ENCODE results near the gene GABRB1.
"Not testable (repeated sequence)": the region's sequence is repeated elsewhere in the genome, so short reads cannot be mapped to it uniquely, and the experiment has no call there.

GABRB1 gene

GRCh38 chr4:47215759-47216158 lies 184.4 kb downstream of the GABRB1 start:
- no peak for DNase-seq

GRCh38 chr4:47217291-47217690 lies 185.9 kb downstream of the GABRB1 start:
- DNase-seq: no peak

DNA sequence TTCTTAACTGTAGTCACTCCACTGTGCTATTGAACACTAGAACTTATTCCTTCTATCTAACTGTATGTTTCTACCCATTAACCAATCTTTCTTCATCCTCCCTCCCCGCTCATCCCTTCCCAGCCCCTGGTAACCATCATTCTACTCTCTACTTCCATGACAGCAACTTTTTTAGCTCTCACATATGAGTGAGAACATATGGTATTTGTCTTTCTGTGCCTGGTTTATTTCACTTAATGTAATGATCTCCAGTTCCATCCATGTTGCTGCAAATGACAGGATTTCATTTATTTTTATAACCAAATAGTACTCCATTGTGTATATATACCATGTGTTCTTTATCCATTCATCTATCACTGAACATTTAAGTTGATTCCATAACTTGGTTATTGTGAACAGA lies 186.5 kb downstream of the GABRB1 start:
- DNase-seq: no peak

DNA sequence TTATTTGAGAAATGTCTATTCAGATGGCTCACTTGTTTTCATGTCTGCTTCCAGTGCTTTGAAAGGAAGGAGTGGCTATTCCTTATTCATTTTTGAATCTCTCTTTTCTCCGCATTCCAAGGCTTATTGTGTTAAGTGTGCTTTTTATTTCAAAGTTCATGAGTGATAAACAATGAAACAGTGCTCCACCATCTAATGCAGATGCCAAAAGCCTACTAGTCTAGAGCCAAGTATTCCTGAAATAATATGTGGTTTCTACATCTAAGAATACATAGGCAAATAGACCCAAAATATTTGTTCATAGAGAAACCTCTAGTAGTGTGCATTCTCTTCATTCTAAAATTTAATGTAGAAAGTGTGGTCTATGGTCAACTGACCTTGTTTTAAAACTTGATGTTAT lies 187.3 kb downstream of the GABRB1 start:
- no peak for DNase-seq

DNA sequence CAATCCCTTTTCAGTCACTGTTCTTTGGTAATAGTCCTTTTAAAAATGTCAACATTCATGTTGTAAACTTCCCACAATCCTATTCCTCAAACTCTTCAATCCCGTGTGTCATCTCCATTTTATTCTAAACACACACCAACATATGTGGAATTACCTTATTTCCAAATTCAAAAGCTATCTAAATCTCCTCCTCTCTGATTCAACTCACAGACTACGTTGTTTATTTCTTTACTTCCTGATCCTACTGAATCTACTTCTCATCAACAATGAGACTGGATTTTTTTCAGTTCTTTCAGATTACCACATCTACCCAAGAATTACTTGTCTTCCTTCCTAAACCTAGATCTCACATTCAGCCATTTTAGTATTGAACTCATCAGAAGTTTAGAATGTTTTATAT lies 188.2 kb downstream of the GABRB1 start:
- no peak for DNase-seq

DNA sequence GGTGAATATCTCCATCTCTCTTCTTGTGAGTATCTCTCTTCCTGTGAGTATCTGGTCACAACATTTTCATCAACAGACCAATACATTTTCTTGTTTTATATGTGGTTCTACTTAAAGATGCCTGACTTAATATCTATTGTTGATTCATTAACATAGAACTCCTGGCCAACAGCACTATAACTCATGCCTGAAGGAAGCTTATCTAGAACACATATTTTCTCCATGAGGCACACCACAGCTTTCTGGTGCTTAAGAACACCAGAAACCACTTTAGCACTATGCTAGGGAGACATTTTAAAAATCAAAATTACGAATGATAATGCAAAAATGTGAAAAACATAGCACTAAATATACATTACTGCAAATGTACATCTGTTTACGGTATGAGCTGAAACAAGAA lies 190.4 kb downstream of the GABRB1 start:
- no peak for DNase-seq

DNA sequence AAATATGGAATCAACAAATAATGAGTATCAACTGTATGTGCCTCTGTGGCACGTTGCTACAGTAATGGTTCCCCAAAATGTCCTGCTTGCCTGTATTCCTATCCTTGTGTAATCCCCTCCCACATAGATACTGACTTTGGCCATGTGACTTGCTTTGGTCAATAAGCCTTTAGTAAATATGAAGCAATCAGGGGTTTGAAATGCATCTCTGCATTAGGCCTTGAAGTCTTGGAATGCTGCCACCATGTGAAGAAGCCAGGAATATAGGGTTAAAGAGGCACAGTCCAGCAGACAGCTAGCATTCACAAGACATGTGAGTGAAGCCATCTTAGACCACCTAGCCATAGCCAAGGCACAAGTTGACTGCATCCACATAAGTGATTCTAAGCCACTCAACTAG lies 190.9 kb downstream of the GABRB1 start:
- no peak for DNase-seq

- no peak for DNase-seq
These were observed 193.0 kb downstream of the GABRB1 start for GRCh38 chr4:47224361-47224760.

DNA sequence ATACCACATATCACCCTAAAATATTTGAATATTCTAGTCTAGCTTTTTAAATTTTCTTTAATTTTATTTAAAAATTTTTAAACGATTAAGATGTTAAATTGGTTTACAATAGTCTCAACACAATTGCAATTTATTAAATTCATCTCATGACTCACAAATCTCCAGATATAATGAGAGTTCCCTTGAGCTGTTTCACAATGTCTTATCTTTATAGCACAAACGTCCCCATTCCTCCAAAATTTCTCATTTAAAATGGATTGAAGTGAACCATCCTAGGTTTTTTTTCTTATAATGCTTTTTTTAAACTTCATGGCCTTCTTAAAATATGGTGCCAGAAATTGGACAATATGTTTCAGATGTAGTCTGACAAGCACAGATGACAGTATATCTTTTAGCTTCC lies 204.4 kb downstream of the GABRB1 start:
- no peak for DNase-seq

GRCh38 chr4:47238667-47239066 lies 207.3 kb downstream of the GABRB1 start:
- no peak for DNase-seq

DNA sequence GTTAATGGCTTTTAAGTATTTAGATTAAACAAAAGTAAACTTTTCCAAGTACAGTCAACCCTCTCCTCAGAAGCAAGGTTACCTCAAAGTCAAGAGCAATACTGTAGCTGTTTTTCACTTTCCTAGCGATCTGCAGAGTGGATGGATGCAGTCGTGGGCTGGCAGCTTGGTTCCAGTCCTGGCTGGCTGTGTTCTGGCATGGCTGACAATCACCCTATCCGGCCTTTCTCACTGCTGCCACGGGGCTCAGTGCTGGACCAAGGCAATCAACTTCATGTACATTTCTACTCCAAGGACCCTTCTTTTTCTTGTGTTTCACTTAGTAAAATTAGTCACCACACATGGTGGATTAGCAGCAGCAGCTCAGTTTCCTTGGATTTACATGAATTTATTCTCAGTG lies 208.3 kb downstream of the GABRB1 start:
- DNase-seq: no peak

GRCh38 chr4:47251348-47252135 lies 220.2 kb downstream of the GABRB1 start:
- DNase-seq: no peak

DNA sequence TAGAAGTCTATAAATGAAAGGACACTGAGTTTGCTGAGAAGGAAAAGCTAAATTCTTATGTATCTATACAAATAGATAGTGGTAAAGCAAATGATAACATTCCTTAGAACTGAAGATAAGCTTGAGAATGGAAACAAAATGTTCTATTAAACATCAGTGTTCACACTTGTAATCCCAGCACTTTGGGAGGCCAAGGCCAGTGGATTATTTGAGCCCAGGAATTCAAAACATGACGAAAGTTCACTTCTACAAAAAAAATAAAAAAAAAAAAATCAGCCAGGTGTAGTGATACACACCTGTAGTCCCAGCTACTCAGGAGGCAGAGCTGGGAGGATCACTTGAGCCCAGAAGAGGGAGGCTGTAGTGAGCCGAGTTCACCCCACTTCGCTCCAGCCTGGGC lies 232.4 kb downstream of the GABRB1 start:
- no peak for DNase-seq

DNA sequence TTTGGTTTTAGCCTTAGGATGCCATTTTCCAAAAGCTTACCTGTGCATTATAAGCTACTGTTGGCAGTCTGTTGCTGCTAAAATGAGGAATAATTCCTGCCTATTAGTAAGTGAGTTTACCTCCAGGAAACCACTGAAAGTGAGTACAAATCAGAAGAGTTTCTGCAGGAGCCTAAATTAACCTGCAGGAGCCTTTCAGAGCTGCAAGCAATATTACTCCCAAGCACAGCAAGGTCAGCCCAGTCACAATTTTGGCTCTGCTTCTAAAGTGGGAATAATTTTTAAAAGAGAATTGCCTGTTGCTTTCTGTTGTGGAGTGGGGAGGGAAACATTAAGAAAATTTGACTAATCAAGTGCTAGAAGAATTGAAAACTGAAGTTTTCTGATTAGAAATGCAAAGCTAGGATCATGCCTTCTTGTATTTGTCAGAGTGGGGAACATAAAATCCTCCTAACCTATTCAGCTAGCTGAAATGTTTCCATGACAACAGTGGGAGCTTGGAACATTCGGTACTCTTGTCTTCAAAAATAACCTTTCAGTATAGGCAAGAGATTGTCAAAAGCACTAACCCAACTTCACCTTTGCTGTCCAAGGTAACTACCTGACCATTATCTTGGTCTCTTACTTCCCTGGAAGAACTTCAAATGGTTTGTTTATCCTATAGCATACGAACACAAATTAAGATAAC lies 239.0 kb downstream of the GABRB1 start:
- no peak for DNase-seq

GRCh38 chr4:47271291-47271690 lies 239.9 kb downstream of the GABRB1 start:
- DNase-seq: no peak

DNA sequence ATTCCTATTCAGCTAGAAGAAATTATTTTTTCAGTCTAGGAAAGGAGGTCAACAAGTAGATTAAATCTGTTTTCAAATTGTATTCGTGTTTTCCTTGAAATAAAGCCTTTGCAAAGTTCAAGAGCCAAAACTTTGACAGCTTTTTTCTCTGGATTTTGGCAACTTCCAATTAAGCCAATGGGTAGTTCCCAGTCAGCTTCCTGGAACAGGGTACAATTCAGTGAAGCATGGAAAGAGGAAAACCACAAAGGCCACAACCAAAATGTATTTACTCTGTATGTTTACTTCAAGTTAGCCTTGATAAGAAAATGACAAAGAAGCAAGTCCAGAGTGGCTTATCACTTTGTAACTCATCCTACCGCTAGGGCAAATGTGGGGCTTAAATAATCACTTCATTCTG lies 243.5 kb downstream of the GABRB1 start:
- no peak for DNase-seq

DNA sequence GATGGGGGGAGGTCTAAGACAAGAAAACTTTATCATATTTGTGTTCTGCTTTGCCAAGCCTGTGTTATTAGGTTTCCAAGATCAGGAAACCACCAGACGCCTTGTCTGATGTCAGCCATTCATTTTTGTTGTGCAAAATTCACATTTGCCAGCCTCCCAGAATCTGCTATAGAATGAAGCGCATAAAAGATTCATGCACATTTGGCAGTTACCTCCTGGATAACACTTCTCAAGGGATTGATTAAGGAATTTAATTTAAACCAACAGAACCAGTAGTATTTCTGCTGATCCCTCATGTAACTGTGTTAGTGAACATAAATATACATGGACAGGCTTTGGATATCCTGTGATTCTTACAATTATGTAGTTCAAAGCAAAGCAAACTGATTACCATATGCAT lies 244.2 kb downstream of the GABRB1 start:
- DNase-seq: no peak

- DNase-seq: no peak
These were observed 247.3 kb downstream of the GABRB1 start for GRCh38 chr4:47278631-47279030.

GRCh38 chr4:47287735-47288134 lies 256.4 kb downstream of the GABRB1 start:
- no peak for DNase-seq

DNA sequence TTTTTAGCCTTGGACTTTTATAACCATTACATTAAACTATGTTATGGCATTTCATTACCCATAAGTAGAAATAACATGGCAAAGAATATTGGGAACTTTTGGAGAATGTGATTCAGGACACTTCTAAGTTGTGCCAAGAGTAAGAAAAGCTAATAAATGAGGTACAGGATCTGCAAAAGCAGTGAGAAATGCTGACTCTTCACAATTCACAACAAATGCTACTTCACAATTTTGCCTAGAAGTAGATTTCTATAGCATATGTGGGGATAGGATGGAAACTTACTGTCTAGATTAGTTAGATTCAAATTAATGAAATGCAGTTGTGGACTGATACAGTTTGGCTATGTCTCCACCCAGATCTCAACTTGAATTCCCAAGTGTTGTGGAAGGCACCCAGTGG lies 258.4 kb downstream of the GABRB1 start:
- no peak for DNase-seq

GRCh38 chr4:47290873-47291272 lies 259.5 kb downstream of the GABRB1 start:
- DNase-seq: not testable (repeated sequence)

DNA sequence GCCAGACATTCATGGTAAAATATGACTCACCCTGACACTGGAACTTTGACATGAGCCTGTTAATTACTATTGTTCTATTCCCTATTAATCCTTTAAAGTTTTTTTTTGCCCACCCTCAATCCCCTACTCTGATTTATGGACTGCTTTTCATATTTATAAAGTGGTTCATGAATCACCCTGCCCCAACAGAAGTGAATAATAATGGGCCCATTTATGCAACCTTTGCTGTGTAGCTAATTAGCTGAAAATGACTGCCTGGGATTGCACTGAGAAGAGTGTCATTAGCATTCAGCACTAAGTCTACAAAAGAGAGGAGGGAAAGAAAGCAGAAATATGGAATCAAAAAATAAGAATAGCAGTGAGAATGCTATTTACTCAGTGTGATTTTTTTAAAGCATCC lies 277.8 kb downstream of the GABRB1 start:
- DNase-seq: no peak

DNA sequence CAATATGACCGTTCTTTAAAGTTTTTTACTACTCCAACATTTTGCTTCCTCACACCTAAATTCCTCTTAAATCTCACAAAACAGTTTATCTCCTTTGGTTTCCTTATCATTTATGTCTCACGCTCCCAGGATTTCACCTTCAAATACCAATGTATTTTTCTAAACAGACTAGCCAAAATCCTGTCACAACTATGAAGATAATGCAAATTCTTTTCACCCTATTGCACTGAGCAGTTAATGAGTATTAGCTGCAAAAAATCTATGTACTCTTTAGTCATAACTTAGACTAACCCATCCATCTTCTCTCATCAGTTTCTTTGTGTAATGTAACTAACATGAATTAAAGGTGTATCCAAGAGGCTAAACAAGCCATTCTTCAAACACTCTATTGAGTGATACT lies 280.8 kb downstream of the GABRB1 start:
- DNase-seq: no peak

DNA sequence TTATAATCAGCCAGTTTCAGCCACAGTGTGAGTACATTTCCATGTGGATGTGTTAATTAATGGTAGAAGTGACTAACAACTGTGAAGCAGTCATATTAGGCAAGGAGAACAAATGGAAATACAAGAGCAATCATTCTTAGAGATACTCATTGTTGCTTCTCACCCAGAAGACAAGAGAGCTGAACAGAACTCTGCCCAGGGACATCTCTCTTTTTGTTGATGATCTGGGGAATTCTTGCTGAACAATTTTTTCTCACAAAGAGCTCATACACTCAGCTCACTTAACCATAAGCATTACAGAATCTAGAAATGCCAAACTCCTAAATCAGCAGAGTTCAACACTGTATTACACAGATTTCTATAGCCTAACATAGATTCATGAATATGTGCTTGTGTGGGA lies 282.0 kb downstream of the GABRB1 start:
- no peak for DNase-seq

DNA sequence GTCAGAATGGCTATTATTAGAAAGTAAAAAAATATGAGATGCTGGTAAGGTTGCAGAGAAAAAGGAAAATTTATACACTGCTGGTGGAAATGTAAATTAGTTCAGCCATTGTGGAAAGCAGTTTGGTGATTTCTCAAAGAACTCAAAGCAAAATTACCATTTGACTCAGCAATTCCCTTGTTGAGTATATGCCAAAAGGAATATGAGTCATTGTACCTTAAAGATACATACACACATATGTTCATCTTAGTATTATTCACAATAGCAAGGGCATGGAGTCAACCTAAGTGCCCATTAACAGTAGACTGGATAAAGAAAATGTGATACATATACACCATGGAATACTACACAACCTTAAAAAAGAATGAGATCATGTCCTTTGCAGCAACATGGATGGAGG lies 284.0 kb downstream of the GABRB1 start:
- DNase-seq: no peak

Data from bone marrow (tissue), 2 donors.